A549 (cell line): ENCODE results near the gene PPY.

ENCODE experiments used
- BCL3 ChIP-seq: fragments of >200 bp; sonication (Bioruptor Twin); formaldehyde crosslinking; IDR thresholded peaks from 3 replicates; pipeline ENCODE4 v1.6.1; 2016
- BHLHE40 ChIP-seq: IDR thresholded peaks from 2 replicates; pipeline ENCODE4 v1.6.1; 2012; ENCODE audit warnings: low read depth, low read length, inconsistent platforms
- CEBPB ChIP-seq, 2 experiments: fragments of >200 bp in 1 of 2; sonication (Bioruptor Twin) in 1 of 2; formaldehyde crosslinking in 1 of 2; IDR thresholded peaks; 2 replicates each; pipeline ENCODE4 v1.6.1; 2012 to 2016
- EP300 ChIP-seq, 2 experiments: fragments of >200 bp; sonication (Bioruptor Twin); formaldehyde crosslinking; IDR thresholded peaks; 2 replicates in 1 of 2; 3 replicates in 1 of 2; pipeline ENCODE4 v1.6.1; 2016 to 2017
- MAX ChIP-seq: IDR thresholded peaks from 2 replicates; pipeline ENCODE4 v1.6.1; 2012
- POLR2A ChIP-seq: IDR thresholded peaks from 2 replicates; pipeline ENCODE4 v1.6.1; 2012; ENCODE audit warnings: mild to moderate bottlenecking, low read length
- RNF2 ChIP-seq: fragments of 200-600 bp; sonication (generic); IDR thresholded peaks from 2 replicates; pipeline ENCODE4 v1.6.1; 2016; ENCODE audit warnings: low read depth, mild to moderate bottlenecking, antibody characterized with exemption, moderate library complexity, borderline replicate concordance
- SMC3 ChIP-seq: fragments of >200 bp; sonication (Bioruptor Twin); formaldehyde crosslinking; IDR thresholded peaks from 3 replicates; pipeline ENCODE4 v1.6.1; 2018; ENCODE audit warnings: inconsistent platforms
- ZC3H11A ChIP-seq: fragments of 450-650 bp; IDR thresholded peaks from 2 replicates; pipeline ENCODE4 v1.6.1; 2014; ENCODE audit warnings: antibody characterized with exemption, mild to moderate bottlenecking
- TF ChIP-seq, protein P1 (sequence below): fragments of >200 bp; sonication (Bioruptor Twin); formaldehyde crosslinking; IDR thresholded peaks from 3 replicates; pipeline ENCODE4 v1.5.1; 2016
- TF ChIP-seq, protein P2 (sequence below): IDR thresholded peaks from 2 replicates; pipeline ENCODE4 v1.6.1; 2012

DNA sequence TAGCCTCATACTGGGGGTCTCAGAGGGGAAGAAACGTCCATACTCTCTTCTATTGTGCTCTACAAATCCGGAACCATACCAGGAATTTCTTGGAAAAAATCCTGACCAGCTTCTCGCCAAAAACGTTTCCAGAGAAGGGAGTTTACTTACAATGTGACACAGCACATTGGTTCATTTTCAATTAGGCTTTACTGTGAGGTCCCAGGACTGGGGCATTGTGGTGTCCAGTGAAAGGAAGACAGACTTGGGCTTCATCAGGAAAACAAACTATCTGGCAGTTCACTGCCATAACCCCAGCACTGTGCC, 49.7 kb downstream of the PPY start:
- TF ChIP-seq, protein P1, sequence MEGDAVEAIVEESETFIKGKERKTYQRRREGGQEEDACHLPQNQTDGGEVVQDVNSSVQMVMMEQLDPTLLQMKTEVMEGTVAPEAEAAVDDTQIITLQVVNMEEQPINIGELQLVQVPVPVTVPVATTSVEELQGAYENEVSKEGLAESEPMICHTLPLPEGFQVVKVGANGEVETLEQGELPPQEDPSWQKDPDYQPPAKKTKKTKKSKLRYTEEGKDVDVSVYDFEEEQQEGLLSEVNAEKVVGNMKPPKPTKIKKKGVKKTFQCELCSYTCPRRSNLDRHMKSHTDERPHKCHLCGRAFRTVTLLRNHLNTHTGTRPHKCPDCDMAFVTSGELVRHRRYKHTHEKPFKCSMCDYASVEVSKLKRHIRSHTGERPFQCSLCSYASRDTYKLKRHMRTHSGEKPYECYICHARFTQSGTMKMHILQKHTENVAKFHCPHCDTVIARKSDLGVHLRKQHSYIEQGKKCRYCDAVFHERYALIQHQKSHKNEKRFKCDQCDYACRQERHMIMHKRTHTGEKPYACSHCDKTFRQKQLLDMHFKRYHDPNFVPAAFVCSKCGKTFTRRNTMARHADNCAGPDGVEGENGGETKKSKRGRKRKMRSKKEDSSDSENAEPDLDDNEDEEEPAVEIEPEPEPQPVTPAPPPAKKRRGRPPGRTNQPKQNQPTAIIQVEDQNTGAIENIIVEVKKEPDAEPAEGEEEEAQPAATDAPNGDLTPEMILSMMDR = no peak
- TF ChIP-seq ZC3H11A (no peak), MAX (no peak), POLR2A (no peak), CEBPB (IDR thresholded peaks at IDR 0.05) (no peak), EP300 (IDR thresholded peaks at IDR 0.05) (no peak), SMC3 (no peak), RNF2 (no peak), BHLHE40 (no peak), BCL3 (no peak)
- TF ChIP-seq, protein P2, sequence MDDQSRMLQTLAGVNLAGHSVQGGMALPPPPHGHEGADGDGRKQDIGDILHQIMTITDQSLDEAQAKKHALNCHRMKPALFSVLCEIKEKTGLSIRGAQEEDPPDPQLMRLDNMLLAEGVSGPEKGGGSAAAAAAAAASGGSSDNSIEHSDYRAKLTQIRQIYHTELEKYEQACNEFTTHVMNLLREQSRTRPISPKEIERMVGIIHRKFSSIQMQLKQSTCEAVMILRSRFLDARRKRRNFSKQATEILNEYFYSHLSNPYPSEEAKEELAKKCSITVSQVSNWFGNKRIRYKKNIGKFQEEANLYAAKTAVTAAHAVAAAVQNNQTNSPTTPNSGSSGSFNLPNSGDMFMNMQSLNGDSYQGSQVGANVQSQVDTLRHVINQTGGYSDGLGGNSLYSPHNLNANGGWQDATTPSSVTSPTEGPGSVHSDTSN = no peak
